Placental pericyte (primary cell): ENCODE measurements around the gene DNAJC12. TPM values are rescaled to one million over a fixed set of nuclear protein-coding genes. Genes with fewer than 3 reads are reported as not detected.

Experiments
- small RNA-seq: library from RNA; depleted of rRNA; stranded (forward); fragments of <200 nt; gene quantifications from one replicate; pipeline ENCODE3, GENCODE V24; 2012; ENCODE audit warnings: low replicate concordance
- total RNA-seq: library from RNA; depleted of rRNA; stranded (reverse); fragments of >200 nt; gene quantifications from 2 replicates; pipeline ENCODE4 v1.2.3, GENCODE V29; 2012

The DNAJC12 gene
- 0.29 and 0.44 TPM in 2 replicates for total RNA-seq

DNA sequence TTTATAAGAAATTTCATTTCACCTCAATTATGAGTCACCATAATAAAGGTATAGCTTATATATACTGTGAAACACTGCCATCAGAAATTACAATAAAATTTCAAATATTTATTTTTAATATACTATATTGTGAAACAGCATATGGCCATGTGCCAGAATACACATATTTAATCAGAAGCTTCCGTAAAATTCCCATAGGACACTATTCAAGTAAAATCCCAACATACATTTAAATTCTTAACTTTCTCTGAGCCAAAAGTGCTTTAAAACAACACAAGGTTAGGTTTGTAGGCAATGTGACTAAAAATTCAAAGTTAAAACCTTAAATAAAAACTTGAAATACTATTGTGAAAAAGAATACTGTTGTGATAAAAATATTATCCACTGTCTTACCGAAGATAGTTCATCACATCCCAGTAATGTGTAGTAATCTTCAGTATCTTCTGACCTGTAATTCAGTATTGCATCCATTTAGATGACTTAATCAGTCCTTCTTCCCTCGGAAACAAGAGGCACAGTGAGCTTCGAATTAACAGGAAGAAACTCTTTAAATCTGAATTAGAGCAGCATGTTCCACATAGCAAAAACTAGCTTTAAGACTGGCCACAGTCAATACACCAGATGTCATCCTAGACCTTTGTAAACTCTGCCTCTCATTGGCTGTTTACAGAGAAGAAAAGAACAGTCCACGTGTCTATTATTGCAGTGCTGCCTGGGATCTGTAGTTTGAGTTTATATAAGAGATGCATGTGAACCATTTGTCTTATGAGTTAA, at the start of gene DNAJC12:
Gene DNAJC12 (minus strand): TSS at position 648 of the 774 bp plus-strand sequence. CDS start 177 bp downstream, at position 471.

DNA sequence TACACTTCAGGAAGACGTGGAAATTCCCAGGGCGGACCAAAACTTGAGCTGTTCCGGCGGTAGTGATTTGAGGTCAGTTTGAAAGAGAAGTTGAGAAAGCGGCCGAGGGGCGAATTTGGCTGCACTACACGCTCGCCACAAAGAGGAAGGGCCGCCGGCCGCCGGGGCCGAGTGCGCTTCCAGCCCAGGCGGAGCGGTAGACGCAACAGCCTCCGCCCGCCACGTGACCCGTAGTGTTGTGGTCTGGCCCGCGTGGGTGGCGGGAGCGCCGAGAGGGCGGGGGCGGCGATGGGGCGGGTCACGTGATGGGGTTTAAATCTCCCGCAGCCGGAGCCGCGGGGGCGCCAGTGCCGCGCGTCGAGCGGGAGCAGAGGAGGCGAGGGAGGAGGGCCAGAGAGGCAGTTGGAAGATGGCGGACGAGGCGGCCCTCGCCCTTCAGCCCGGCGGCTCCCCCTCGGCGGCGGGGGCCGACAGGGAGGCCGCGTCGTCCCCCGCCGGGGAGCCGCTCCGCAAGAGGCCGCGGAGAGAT, 46.4 kb upstream of the DNAJC12 start, which contains the start of gene SIRT1:
Gene SIRT1 (plus strand): TSS at position 344 of the 529 bp plus-strand sequence. CDS start 66 bp downstream, at position 410.

Small RNAs within 50 kb of the gene (small RNA-seq; reads per million reads assigned to genes)
- not detected for gene RN7SL394P
- gene RNU6-1250P = not detected
- not detected for gene RNU6-523P

Other genes starting within 250 kb of the DNAJC12 start
- gene CTNNA3, start 142.0 kb downstream of the DNAJC12 start, total RNA-seq = not detected in 2 replicates
- 14.6 and 15.1 TPM in 2 replicates for gene SIRT1, start 46.5 kb upstream of the DNAJC12 start, total RNA-seq
- gene HERC4, start 237.1 kb upstream of the DNAJC12 start, total RNA-seq = 43.8 and 139 TPM in 2 replicates